ENCODE data around the gene USP37. TPM values are rescaled to one million over a fixed set of nuclear protein-coding genes. Genes with fewer than 3 reads are reported as not detected.

USP37 gene
- total and polyA plus RNA-seq, 9 donors, result 4.2 to 56.8 (median 17.6) TPM

GRCh38 chr2:218428846-218429558 is 139.1 kb downstream of the USP37 start:
- TF ChIP-seq CTCF (IDR thresholded peaks at IDR 0.05), result no peak
- peak in 2 of 5 donors; percentile 17 to 30 for DNase-seq
- no peaks in the 10 kb centered on the region for H3K9me3 ChIP-seq
- no peaks in the 10 kb centered on the region for H3K36me3 ChIP-seq
- intact Hi-C loops (cut with DNase I), result no loop called here
- H3K27ac ChIP-seq, result no peak overlapping the region
- H3K4me3 ChIP-seq, result no peak overlapping the region
- H3K4me1 ChIP-seq (ENCODE audit: insufficient read depth), result no peaks in the 10 kb centered on the region
- WGBS, 3 donors, result 91 to 95% (median 93%) methylated on average over 24 of the region's 24 CpGs
- H3K27me3 ChIP-seq, result no peaks in the 10 kb centered on the region

- Histone ChIP-seq H3K27ac (no peak overlapping the region), H3K27me3 (no peaks in the 10 kb centered on the region), H3K4me3 (no peak overlapping the region), H3K9me3 (no peaks in the 10 kb centered on the region), H3K36me3 (no peaks in the 10 kb centered on the region), H3K4me1 (ENCODE audit: insufficient read depth) (no peaks in the 10 kb centered on the region)
- peak in 1 of 5 donors; percentile 24 for DNase-seq
- TF ChIP-seq EP300 (IDR thresholded peaks at IDR 0.05) (no peak), CTCF (IDR thresholded peaks at IDR 0.05) (no peak), POLR2A (IDR thresholded peaks at IDR 0.05) (no peak)
- WGBS, 3 donors, result 53 to 59% (median 54%) methylated on average over 11 of the region's 11 CpGs
- intact Hi-C loops (cut with DNase I), result no loop called here
Observed at GRCh38 chr2:218427741-218428140, 140.4 kb downstream of the USP37 start.

DNA sequence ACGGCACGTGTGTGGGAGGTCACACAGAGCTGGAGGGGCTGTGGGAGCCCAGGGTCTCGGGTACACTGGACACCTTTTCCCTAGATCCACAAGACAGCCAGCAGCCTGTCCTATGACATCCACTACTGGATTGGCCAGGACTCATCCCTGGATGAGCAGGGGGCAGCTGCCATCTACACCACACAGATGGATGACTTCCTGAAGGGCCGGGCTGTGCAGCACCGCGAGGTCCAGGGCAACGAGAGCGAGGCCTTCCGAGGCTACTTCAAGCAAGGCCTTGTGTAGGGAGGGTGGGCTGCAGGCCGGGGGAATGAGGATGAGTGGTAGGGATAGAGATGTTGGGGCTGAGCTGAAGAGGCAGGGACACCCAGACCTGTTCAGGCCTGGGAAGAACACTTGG is 142.6 kb downstream of the USP37 start:
- Histone ChIP-seq H3K4me3 (no peak overlapping the region), H3K9me3 (no peaks in the 10 kb centered on the region), H3K36me3 (no peaks in the 10 kb centered on the region), H3K27me3 (no peaks in the 10 kb centered on the region), H3K27ac (no peak overlapping the region), H3K4me1 (ENCODE audit: insufficient read depth) (no peaks in the 10 kb centered on the region)
- 81 to 88% (median 82%) methylated on average over 10 of the region's 10 CpGs for WGBS, 3 donors
- TF ChIP-seq EP300 (IDR thresholded peaks at IDR 0.05), result no peak
- no peak for TF ChIP-seq CTCF (IDR thresholded peaks at IDR 0.05)
- TF ChIP-seq POLR2A (IDR thresholded peaks at IDR 0.05), result no peak
- DNase-seq, result no peak
- intact Hi-C loops (cut with DNase I), result no loop called here

DNA sequence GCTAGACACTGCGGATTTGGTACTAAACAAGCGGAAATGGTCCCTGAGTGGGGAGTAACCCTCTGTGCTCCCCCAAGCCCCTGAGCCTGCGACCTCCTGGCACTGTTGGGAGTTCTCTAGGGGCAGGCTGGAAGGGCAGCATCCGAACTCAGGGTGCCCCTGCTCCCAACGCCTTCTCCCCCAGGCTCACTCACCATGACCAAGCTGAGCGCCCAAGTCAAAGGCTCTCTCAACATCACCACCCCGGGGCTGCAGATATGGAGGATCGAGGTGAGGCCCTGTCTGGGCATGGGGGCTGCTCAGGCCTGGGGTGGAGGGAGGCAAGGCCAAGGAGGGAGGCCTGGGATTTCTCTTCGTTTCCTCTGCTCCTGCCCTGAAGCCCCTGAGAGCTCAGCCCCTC is 144.6 kb downstream of the USP37 start:
- intact Hi-C loops (cut with DNase I), result no loop called here
- 84 to 90% (median 88%) methylated on average over 9 of the region's 9 CpGs for WGBS, 3 donors

More for the DNA sequence above, 144.6 kb downstream of the USP37 start:
- Histone ChIP-seq H3K27ac (no peak overlapping the region), H3K4me1 (ENCODE audit: insufficient read depth) (no peaks in the 10 kb centered on the region), H3K27me3 (no peaks in the 10 kb centered on the region), H3K4me3 (no peak overlapping the region), H3K36me3 (no peaks in the 10 kb centered on the region), H3K9me3 (no peaks in the 10 kb centered on the region)
- DNase-seq, result no peak
- no peak for TF ChIP-seq EP300 (IDR thresholded peaks at IDR 0.05)
- TF ChIP-seq POLR2A (IDR thresholded peaks at IDR 0.05), result no peak
- no peak for TF ChIP-seq CTCF (IDR thresholded peaks at IDR 0.05)

Measured in ovary (tissue), 9 donors.